Stimulated activated CD4-positive, alpha-beta T cell treated with anti-CD3 and anti-CD28 coated beads, Interleukin-1b, Interleukin-23, amount 100 ng/mL, for 4 hours (primary cell): ENCODE measurements around the gene LIN7C.

Experiments
- DNase-seq, 2 donors: peaks; one replicate each; pipeline ENCODE4 v3.0.0-alpha.2; 2020; ENCODE audit warnings: low read depth in 2 of 2

Gene LIN7C

DNA sequence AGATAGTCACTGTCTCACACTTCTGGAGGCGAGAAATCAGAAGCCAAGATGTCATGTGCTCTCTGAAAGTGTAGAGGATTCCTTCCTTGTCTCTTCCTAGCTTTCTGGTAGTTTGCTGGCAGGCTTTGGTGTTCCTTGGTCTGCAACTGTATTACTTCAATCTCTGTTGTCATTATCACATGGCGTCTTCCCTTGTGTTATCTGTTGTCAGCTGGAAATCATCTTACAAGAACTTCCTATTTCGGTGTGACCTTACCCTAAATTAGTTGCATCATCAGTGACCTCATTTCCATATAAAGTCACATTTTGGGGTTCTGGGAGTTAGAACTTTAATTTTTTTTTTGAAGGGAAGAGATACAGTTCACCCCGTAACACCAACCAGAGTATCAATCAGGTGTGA is 3.3 kb upstream of the LIN7C start:
- DNase-seq, result no peak

DNA sequence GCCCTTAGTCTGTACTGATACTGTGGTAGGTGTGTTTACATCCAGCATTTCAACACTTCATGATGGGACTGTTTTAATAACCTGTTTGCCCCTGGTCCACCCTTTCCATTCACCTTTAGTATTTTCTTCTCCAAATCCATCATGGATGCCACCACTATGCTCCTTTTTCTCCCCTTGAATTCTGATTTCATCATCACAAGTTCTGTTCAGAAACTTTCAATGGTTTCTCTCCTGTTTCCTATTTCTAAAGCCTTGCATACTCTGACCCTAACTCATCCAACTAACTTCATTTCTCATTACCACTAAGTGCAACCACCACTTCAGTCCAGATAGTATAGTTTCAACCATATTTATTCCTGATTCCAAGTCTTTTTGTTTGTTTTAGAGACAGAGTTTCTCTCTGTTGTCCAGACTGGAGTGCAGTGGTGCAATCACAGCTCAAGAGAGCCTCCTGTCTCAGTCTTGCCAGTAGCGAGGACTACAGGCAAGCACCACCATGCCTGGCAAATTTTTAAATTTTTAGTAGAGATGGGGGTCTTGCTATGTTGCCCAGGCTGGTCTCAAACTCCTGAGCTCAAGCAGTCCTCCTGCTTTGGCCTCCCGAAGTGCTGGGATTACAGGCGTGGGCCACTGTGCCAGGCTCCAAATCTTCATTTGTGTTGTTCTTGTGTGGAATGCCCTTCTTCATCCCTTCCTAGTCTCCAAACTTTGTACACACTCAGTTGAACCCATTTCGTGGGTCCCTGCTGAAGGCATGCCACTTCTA is 1.2 kb upstream of the LIN7C start:
- no peak for DNase-seq

- no peak for DNase-seq
Observed at GRCh38 chr11:27505781-27506180, 788 bp downstream of the LIN7C start.

DNA sequence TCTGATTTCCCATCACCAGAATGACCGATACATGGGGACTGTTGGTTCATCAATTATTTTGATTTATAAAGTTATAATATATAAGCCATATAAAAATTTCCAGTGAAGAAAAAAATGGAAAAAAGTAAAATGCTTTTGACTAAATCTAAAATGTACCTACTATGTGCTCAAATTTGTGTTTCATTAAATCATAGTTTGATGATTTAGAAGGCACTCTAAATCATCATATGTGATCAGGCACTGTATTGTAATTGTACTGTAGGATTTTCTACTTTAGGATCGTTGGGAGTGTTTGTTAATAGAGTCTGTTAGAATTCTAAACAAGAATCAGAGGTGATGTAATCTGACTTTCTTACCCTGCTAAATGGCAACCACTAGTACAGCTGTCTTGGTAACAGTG is 2.4 kb downstream of the LIN7C start:
- no peak for DNase-seq

DNA sequence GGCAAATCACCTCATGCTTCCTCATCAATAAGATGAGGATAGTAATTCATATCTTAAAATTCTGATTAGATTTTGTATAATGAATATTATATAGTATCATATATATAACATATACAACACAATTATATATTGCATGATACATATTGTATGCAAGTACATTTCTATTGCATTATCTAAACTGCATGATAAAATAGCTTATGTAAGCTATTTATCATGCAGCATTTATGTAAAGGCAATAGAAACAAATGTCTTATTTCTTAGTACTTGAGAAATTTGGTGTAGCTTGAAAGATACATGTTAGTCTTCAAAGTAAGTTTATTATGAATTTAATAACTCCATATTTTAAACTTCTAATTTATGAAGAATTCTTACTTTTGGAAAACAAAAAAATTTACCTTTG is 5.5 kb downstream of the LIN7C start:
- no peak for DNase-seq

GRCh38 chr11:27497911-27498310 is 8.7 kb downstream of the LIN7C start:
- DNase-seq, result no peak

GRCh38 chr11:27497284-27497866 is 9.2 kb downstream of the LIN7C start:
- no peak for DNase-seq

GRCh38 chr11:27496461-27496860 is 10.1 kb downstream of the LIN7C start:
- no peak for DNase-seq

- DNase-seq, result no peak
Observed at GRCh38 chr11:27495710-27496300, 10.8 kb downstream of the LIN7C start.

GRCh38 chr11:27489092-27489491 is 17.5 kb downstream of the LIN7C start:
- no peak for DNase-seq

DNA sequence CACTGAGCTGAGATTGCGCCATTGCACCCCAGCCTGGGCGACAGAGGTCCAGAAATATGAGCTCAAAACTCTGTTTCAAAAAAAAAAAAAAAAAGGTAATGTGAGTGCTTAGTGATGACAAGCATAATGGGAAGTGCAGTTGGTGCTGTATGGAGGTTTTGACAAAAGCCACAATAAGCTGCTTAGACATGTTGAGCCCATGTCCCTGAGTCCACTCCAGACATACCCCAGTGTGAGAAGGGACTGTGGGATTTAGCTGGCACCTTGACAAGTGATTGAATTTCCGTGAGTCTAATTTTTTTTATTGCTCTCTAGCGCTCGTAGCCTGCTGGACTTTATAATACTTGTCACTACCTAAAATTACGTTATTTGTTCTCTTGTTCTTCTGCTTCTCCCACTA is 18.9 kb downstream of the LIN7C start:
- DNase-seq, result no peak

- peak in 1 of 2 donors; percentile 44 for DNase-seq
Observed at GRCh38 chr11:27485930-27486773, 20.4 kb downstream of the LIN7C start.

DNA sequence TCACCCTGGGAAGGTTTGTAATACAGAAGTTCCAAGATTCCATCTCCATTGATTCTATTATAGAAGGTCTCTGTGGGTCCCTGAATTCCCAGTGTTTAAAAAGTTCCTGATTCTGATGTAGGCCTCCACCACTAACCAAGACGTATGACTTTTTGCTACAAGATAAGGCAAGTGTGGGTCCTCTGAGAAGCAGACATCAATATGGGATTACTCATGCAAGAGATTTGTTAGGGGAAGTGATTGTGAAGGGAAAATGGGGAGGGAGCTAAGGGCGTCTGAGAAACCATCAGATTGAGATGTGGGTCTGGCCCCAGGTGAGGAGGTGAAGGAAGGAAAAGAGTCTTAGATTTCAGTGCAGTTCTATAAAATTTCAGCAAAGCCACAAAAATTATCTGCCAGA is 23.8 kb downstream of the LIN7C start:
- DNase-seq, result no peak

DNA sequence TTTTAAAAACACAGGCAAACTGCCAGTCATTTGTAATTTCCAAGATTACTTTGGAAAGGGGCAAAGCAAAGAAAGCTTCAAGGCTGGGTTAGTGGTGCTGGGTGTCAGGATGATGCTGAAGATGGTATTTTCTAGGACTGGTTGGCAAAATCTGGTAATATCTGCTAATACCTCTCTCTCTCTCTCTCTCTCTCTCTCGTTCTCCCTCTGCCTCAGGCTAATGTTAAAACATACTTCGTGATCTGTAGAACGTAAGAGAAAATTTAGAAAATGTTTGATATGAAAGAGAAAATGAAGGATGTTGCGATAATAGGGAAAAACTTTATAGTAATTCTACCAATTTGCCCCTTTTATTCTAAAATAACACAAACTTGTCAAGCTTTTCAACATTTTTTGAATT is 24.6 kb downstream of the LIN7C start:
- DNase-seq, result no peak

DNA sequence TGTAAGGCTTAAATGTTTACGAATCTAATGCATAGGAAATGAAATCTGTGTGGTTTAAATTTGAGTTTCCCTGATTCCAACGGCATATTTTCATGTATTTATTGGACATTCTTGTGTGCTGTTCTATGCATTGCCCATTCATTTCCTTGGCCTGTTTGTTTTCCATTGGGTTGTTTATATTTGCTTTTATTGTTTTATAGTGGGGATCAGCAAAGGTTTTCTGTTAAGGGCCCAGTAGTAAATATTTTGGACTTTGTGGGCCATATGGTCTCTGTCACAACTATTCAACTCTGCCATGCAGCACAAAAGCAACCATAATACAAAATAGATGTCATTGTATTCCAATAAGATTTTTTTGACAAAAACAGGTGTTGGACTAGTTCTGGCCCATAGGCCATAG is 28.7 kb downstream of the LIN7C start:
- DNase-seq, result no peak

DNA sequence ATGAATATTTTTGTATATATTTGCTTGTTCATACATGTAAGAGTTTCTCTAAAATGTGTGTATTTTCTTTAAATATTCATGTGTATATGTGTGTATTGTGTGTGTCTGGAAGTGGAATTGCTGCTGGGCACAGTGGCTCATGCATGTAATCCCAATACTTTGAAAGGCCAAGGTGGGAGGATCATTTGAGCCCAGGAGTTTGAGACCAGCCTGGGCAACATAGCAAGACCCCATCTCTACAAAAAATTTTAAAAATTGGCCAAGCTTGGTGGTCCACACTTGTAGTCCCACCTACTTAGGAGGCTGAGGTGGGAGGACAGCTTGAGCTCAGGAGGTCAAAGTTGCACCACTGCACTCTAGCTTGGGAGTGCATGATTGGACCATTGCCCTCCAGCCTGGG is 29.3 kb downstream of the LIN7C start:
- DNase-seq, result no peak

DNA sequence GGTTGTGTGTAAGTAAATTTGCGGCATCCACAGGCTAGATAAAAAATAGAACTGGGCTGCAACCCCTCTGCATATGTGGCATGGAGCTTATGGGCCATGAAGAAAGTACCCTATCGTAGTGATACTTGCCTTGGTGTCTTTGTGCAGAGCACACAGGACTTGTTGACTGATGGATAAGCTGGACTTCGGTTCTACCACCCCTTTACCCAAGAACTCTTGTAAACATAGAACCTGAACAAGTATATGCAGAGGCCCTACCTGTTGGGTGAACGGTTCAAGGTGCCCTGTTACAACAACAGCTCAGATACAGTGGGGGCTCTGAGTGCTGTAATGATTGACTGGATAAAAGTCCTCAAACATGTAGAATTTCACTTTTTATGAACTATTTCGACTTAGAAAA is 30.9 kb downstream of the LIN7C start:
- no peak for DNase-seq

GRCh38 chr11:27473017-27473406 is 33.6 kb downstream of the LIN7C start:
- DNase-seq, result no peak

- DNase-seq, result peak; percentile 51 to 52
Observed at GRCh38 chr11:27472398-27473016, 34.1 kb downstream of the LIN7C start, which contains the start of gene LGR4. LGR4 (minus strand) TSS chr11:27472790; CDS start chr11:27472302, 488 bp downstream.

DNA sequence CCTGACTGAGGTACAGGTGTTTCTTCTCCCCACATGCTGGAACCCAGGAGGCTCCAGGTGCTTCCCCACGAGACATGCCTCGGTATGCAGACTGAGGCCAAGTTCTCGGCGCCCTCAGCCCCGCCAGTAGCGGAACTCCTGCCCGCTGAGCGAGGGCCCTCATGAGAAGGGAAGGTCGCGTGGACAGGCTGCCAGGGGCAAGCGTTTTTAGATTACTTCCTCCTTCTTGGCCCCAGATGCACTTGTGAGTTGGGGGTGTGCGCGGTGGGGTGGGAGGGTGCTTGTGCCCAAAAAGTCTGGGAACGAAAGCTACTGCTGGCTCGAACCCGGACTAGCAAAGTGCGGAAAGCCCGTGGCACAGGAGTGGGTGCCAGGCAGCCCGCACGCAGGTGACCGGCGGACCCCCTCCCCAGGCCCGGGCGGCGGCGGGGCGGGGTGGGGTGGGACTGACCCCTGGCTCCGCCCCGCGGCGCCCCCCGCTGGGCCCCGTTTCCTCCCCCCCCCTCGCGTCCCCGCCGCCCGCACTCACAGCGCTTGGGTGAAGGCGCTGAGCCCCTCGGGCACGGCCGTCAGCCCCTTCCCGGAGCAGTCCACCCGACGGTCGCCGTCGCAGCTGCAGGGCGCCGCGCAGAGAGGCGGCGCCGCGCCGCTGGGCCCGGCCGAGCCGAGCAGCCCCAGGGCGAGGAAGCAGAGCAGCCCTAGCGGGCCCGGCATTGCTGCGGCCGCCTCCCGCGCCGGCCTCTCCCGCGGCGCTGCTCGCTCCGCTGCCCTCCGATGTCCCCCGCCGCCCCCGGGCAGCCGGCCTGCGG is 34.8 kb downstream of the LIN7C start:
- DNase-seq, result peak in 1 of 2 donors; percentile 10
